Neural progenitor cell (in vitro differentiated cells): ENCODE results near the gene DHRS1. TPM values are rescaled to one million over a fixed set of nuclear protein-coding genes. Genes with fewer than 3 reads are reported as not detected.

Source experiments
- DNase-seq: peaks from one replicate; pipeline ENCODE4 v3.0.0-alpha.2; 2016; ENCODE audit warnings: low spot score
- H2AFZ ChIP-seq: fragments of 200-600 bp; sonication (generic); replicated peaks from 2 replicates; pipeline ENCODE4 v1.6.1; 2016; ENCODE audit warnings: antibody characterized with exemption
- H3F3A ChIP-seq: fragments of 200-600 bp; sonication (generic); 2 replicates; pipeline ENCODE4 v1.6.1; 2016; ENCODE audit warnings: antibody characterized with exemption, low read depth
- H3K27ac ChIP-seq: fragments of 200-600 bp; sonication (generic); 2 replicates; pipeline ENCODE4 v1.5.1; 2016; ENCODE audit warnings: mild to moderate bottlenecking
- H3K27me3 ChIP-seq: fragments of 200-600 bp; sonication (generic); 2 replicates; pipeline ENCODE4 v1.6.1; 2016; ENCODE audit warnings: mild to moderate bottlenecking, moderate library complexity
- H3K36me3 ChIP-seq: fragments of 200-600 bp; sonication (generic); 2 replicates; pipeline ENCODE4 v1.5.1; 2016
- H3K4me1 ChIP-seq: fragments of 200-600 bp; sonication (generic); 2 replicates; pipeline ENCODE4 v1.6.1; 2016; ENCODE audit warnings: mixed run types
- H3K4me2 ChIP-seq: fragments of 200-600 bp; sonication (generic); 2 replicates; pipeline ENCODE4 v1.6.1; 2016
- H3K4me3 ChIP-seq: fragments of 200-600 bp; sonication (generic); 2 replicates; pipeline ENCODE4 v1.5.1; 2016
- H3K79me2 ChIP-seq: fragments of 200-600 bp; sonication (generic); 2 replicates; pipeline ENCODE4 v1.6.1; 2016; ENCODE audit warnings: low read depth
- H3K9ac ChIP-seq: fragments of 200-600 bp; sonication (generic); 2 replicates; pipeline ENCODE4 v1.6.1; 2016
- H3K9me3 ChIP-seq: fragments of 200-600 bp; sonication (generic); 2 replicates; pipeline ENCODE4 v1.5.1; 2016; ENCODE audit warnings: low read depth
- H4K20me1 ChIP-seq: fragments of 200-600 bp; sonication (generic); 2 replicates; pipeline ENCODE4 v1.6.1; 2016; ENCODE audit warnings: low read depth
- H3K27ac Mint-ChIP-seq: 3 replicates; pipeline ENCODE4 v1.8.0; 2021; ENCODE audit warnings: mixed read lengths
- H3K27me3 Mint-ChIP-seq: 2 replicates; pipeline ENCODE4 v1.8.0; 2022; ENCODE audit warnings: low read depth, mild to moderate bottlenecking, inconsistent platforms, moderate library complexity, mixed read lengths; ENCODE audit not compliant: insufficient read depth
- H3K36me3 Mint-ChIP-seq: 3 replicates; pipeline ENCODE4 v1.8.0; 2021; ENCODE audit warnings: mixed read lengths
- H3K4me1 Mint-ChIP-seq: 3 replicates; pipeline ENCODE4 v1.8.0; 2021; ENCODE audit warnings: mixed read lengths
- H3K4me3 Mint-ChIP-seq: 3 replicates; pipeline ENCODE4 v1.8.0; 2021; ENCODE audit warnings: mild to moderate bottlenecking, moderate library complexity, mixed read lengths
- H3K9me3 Mint-ChIP-seq: 3 replicates; pipeline ENCODE4 v1.8.0; 2020; ENCODE audit warnings: mixed read lengths
- EZH2 ChIP-seq: fragments of 200-600 bp; sonication (generic); IDR thresholded peaks from 2 replicates; pipeline ENCODE4 v1.6.1; 2017; ENCODE audit warnings: antibody characterized with exemption, mild to moderate bottlenecking, moderate library complexity
- EZH2phosphoT487 ChIP-seq: fragments of 200-600 bp; sonication (generic); IDR thresholded peaks from 2 replicates; pipeline ENCODE4 v1.6.1; 2017; ENCODE audit warnings: antibody characterized with exemption
- total RNA-seq: library from RNA; depleted of rRNA; stranded (reverse); fragments of >200 nt; gene quantifications from 2 replicates; pipeline ENCODE4 v1.2.3, GENCODE V29; 2015; ENCODE audit warnings: low replicate concordance
- TF ChIP-seq, protein P1 (sequence below): fragments of 200-600 bp; sonication (generic); IDR thresholded peaks from 2 replicates; pipeline ENCODE4 v1.5.1; 2017; ENCODE audit warnings: antibody characterized with exemption, mild to moderate bottlenecking

DHRS1 gene
- total RNA-seq, 1 donor from 2014 or later = 19.7 TPM

DNA sequence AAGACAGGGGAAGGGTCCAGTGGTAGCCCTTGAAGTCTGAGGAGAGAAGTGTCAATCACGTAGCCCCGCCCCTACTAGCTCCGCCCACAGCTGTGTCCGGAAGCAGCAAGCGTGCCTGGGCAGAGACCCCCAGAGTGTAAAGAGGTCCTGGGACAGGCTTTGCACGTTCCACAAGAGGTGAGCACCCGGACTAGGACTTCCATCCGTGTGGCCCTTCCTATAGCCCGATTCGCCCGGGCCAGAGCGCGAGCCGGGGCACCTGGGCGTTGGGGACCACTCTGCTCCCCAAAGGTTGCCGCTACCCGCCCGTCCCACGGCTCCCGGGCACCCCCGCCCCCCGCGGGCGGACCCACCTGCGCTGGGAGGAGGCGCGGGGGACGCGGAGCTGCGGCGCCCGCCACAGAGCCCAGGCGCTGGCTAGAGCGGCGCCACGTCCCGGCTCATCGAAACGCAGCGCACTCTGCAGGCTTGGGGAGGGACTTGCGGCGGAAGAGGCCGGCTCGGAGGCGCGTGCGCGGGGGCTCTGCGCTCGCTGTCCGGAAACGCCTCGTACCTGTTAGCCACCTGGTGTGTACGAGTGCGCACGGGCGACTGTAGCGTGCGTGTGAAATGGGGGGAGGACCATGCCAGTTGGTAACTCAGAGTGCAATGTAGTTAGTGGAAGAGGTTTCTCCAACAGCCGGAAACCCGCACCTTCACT lies 28.3 kb downstream of the DHRS1 start, which contains the start of gene RABGGTA:
RABGGTA (minus strand) TSS at position 464 of the 700 bp plus-strand sequence. CDS start 482 bp downstream, outside the sequence.
- Histone ChIP-seq H3K4me2 (peak within 1 kb of the TSS; percentile 82), H3K27me3 (no peaks in the 10 kb centered on the region), H3K9ac (peak within 1 kb of the TSS; percentile 68), H3K79me2 (peaks cover 8% of the 10 kb centered on the region), H3K36me3 (no peaks in the 10 kb centered on the region), H3K4me3 (peak within 1 kb of the TSS; percentile 86), H3F3A (peaks cover 10% of the 10 kb centered on the region), H3K27ac (peak within 1 kb of the TSS; percentile 79), H3K4me1 (peaks cover 6% of the 10 kb centered on the region), H2AFZ (peak within 1 kb of the TSS; percentile 91), H4K20me1 (no peaks in the 10 kb centered on the region), H3K9me3 (no peaks in the 10 kb centered on the region)
- H3K4me3 Mint-ChIP-seq = peak within 1 kb of the TSS; percentile 91
- DNase-seq = peak; percentile 96
- H3K4me1 Mint-ChIP-seq = peaks cover 15% of the 10 kb centered on the region
- peak within 1 kb of the TSS; percentile 90 for H3K27ac Mint-ChIP-seq
- no peaks in the 10 kb centered on the region for H3K9me3 Mint-ChIP-seq
- H3K27me3 Mint-ChIP-seq = peaks cover 8% of the 10 kb centered on the region
- TF ChIP-seq, protein P1, sequence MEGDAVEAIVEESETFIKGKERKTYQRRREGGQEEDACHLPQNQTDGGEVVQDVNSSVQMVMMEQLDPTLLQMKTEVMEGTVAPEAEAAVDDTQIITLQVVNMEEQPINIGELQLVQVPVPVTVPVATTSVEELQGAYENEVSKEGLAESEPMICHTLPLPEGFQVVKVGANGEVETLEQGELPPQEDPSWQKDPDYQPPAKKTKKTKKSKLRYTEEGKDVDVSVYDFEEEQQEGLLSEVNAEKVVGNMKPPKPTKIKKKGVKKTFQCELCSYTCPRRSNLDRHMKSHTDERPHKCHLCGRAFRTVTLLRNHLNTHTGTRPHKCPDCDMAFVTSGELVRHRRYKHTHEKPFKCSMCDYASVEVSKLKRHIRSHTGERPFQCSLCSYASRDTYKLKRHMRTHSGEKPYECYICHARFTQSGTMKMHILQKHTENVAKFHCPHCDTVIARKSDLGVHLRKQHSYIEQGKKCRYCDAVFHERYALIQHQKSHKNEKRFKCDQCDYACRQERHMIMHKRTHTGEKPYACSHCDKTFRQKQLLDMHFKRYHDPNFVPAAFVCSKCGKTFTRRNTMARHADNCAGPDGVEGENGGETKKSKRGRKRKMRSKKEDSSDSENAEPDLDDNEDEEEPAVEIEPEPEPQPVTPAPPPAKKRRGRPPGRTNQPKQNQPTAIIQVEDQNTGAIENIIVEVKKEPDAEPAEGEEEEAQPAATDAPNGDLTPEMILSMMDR = peak; percentile 78
- TF ChIP-seq EZH2 = no peak
- peaks cover 2% of the 10 kb centered on the region for H3K36me3 Mint-ChIP-seq

DNA sequence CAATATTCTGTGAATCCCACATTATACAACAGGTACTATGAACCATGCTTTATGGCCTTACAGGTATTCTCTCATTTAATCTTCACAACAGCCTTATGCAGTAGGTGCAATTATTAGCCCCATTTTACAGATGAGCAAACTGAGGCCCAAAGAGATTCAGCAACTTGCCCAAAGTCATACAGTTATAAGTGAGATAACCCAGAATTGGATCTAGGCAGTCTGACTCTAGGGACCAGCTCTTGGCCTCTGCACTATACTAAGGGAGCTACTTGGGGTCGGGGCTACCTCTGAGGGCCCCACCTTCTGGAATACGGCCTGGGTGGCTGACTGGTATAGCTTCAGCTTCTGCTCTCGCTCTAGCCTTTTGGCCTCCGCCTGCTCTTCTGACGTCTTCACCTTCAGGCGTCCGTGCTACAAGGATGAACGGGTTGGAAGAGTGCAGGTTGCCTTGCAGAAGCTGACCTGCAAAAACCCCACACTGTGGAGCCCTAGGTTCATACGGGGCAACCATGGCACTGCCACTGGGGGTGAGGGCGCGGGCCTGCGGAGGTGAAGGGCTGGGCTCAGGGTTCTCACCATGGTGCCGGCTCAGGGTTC lies 28.9 kb downstream of the DHRS1 start:
- no peak overlapping the region for H3K27ac ChIP-seq

DNA sequence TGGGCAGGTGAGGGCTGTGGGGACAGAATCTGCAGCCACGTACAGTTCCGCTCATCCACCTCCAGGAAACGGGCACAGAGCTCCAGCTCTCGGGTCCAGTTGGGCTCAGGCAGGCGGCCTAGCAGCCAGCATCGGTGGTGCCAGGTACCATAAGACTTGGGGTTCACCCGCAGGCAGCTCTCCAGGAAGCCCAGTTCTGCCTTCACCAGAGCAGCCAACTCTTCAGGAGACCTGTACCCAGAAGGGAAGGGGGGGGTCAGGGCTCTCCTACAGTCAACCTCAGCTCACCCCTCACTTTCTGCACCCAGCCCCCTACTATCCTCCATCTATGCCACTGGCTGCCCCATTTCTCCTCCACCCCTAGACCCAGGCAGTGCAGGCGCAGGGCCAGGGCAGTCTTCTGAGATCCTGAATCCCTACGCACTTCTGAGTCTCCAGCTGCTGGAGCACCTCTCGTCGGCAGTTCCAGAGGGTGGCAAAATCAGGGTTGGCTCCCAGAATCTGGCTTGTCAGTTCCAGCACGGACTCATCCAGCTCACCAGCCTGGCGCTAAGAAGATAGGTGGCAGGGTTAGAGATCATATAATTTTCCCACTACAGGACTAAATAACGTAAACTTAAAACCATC lies 29.6 kb downstream of the DHRS1 start:
- Mint-ChIP-seq H3K27me3 (peaks cover 8% of the 10 kb centered on the region), H3K4me1 (peaks cover 15% of the 10 kb centered on the region), H3K36me3 (peaks cover 2% of the 10 kb centered on the region), H3K9me3 (no peaks in the 10 kb centered on the region), H3K4me3 (peak overlapping the region; percentile 91), H3K27ac (no peak overlapping the region)
- H3F3A ChIP-seq = peaks cover 10% of the 10 kb centered on the region
- no peak overlapping the region for H3K9ac ChIP-seq
- H2AFZ ChIP-seq = no peak overlapping the region
- no peak overlapping the region for H3K27ac ChIP-seq
- no peaks in the 10 kb centered on the region for H3K27me3 ChIP-seq
- DNase-seq = no peak
- H3K4me3 ChIP-seq = no peak overlapping the region
- H3K4me2 ChIP-seq = no peak overlapping the region
- H4K20me1 ChIP-seq = no peaks in the 10 kb centered on the region
- H3K79me2 ChIP-seq = peaks cover 8% of the 10 kb centered on the region
- H3K36me3 ChIP-seq = no peaks in the 10 kb centered on the region
- no peaks in the 10 kb centered on the region for H3K9me3 ChIP-seq
- no peak for TF ChIP-seq EZH2phosphoT487
- peaks cover 6% of the 10 kb centered on the region for H3K4me1 ChIP-seq

More for the DNA sequence above, 28.9 kb downstream of the DHRS1 start:
- peak overlapping the region; percentile 82 for H3K4me2 ChIP-seq
- TF ChIP-seq EZH2 (no peak), EZH2phosphoT487 (no peak)
- TF ChIP-seq, protein P1 = no peak
- Mint-ChIP-seq H3K4me3 (peak overlapping the region; percentile 91), H3K4me1 (peaks cover 15% of the 10 kb centered on the region), H3K27me3 (peaks cover 8% of the 10 kb centered on the region), H3K9me3 (no peaks in the 10 kb centered on the region), H3K36me3 (peaks cover 2% of the 10 kb centered on the region), H3K27ac (peak overlapping the region; percentile 90)
- H2AFZ ChIP-seq = peak overlapping the region; percentile 91
- H4K20me1 ChIP-seq = no peaks in the 10 kb centered on the region
- no peak for DNase-seq
- H3F3A ChIP-seq = peaks cover 10% of the 10 kb centered on the region
- H3K36me3 ChIP-seq = no peaks in the 10 kb centered on the region
- peaks cover 8% of the 10 kb centered on the region for H3K79me2 ChIP-seq
- H3K4me3 ChIP-seq = peak overlapping the region; percentile 86
- peak overlapping the region; percentile 68 for H3K9ac ChIP-seq
- no peaks in the 10 kb centered on the region for H3K27me3 ChIP-seq
- peaks cover 6% of the 10 kb centered on the region for H3K4me1 ChIP-seq
- H3K9me3 ChIP-seq = no peaks in the 10 kb centered on the region
